Astrocyte (in vitro differentiated cells and primary cell): Measurements from ENCODE around the gene FABP1. TPM values are rescaled to one million over a fixed set of nuclear protein-coding genes. Genes with fewer than 3 reads are reported as not detected.

ENCODE experiments used
- DNase-seq: peaks from one replicate; pipeline ENCODE4 v3.0.0-alpha.2; 2010; ENCODE audit warnings: low read depth
- FAIRE-seq: peaks from 2 replicates; lab custom pipeline; 2011; peaks lifted over from hg19 to GRCh38; lab: Jason Lieb, UNC
- H2AFZ ChIP-seq: 2 replicates; pipeline ENCODE4 v1.6.0; 2012; ENCODE audit warnings: low read depth, low read length, inconsistent platforms
- H3K27ac ChIP-seq: 2 replicates; pipeline ENCODE4 v1.5.1; 2011; ENCODE audit warnings: low read depth, low read length, inconsistent platforms
- H3K27me3 ChIP-seq: 2 replicates; pipeline ENCODE4 v1.6.0; 2011; ENCODE audit warnings: low read length, inconsistent platforms; ENCODE audit not compliant: insufficient read depth
- H3K36me3 ChIP-seq: 2 replicates; pipeline ENCODE4 v1.5.1; 2011; ENCODE audit warnings: low read length, inconsistent platforms; ENCODE audit not compliant: insufficient read depth
- H3K4me1 ChIP-seq: 2 replicates; pipeline ENCODE4 v1.5.1; 2011; ENCODE audit warnings: low read length, inconsistent platforms; ENCODE audit not compliant: insufficient read depth
- H3K4me2 ChIP-seq: 2 replicates; pipeline ENCODE4 v1.6.0; 2012; ENCODE audit warnings: low read length, inconsistent platforms
- H3K4me3 ChIP-seq: 2 replicates; pipeline ENCODE4 v1.5.1; 2011; ENCODE audit warnings: low read depth, mild to moderate bottlenecking, low read length, inconsistent platforms; ENCODE audit not compliant: insufficient read depth
- H3K79me2 ChIP-seq: 2 replicates; pipeline ENCODE4 v1.6.0; 2012; ENCODE audit warnings: mild to moderate bottlenecking, low read length, inconsistent platforms; ENCODE audit not compliant: insufficient read depth
- H3K9ac ChIP-seq: 2 replicates; pipeline ENCODE4 v1.6.0; 2012; ENCODE audit warnings: mild to moderate bottlenecking, low read length, inconsistent platforms
- H3K9me3 ChIP-seq: 2 replicates; pipeline ENCODE4 v1.5.1; 2012; ENCODE audit warnings: low read depth, mild to moderate bottlenecking, low read length, inconsistent platforms; ENCODE audit not compliant: insufficient read depth
- H4K20me1 ChIP-seq: 2 replicates; pipeline ENCODE4 v1.6.0; 2012; ENCODE audit warnings: low read length, inconsistent platforms; ENCODE audit not compliant: insufficient read depth
- H3K27ac Mint-ChIP-seq: one replicate; pipeline ENCODE4 v1.8.0; 2021; ENCODE audit warnings: mild to moderate bottlenecking, mixed read lengths; ENCODE audit not compliant: unreplicated experiment
- H3K27me3 Mint-ChIP-seq: one replicate; pipeline ENCODE4 v1.8.0; 2021; ENCODE audit warnings: low read depth, mixed read lengths; ENCODE audit not compliant: unreplicated experiment
- H3K36me3 Mint-ChIP-seq: one replicate; pipeline ENCODE4 v1.8.0; 2021; ENCODE audit warnings: low read depth, mixed read lengths; ENCODE audit not compliant: unreplicated experiment
- H3K4me1 Mint-ChIP-seq: one replicate; pipeline ENCODE4 v1.8.0; 2021; ENCODE audit warnings: low read depth, mixed read lengths; ENCODE audit not compliant: unreplicated experiment
- H3K4me3 Mint-ChIP-seq: one replicate; pipeline ENCODE4 v1.8.0; 2021; ENCODE audit warnings: mild to moderate bottlenecking, moderate library complexity, mixed read lengths; ENCODE audit not compliant: unreplicated experiment
- H3K9me3 Mint-ChIP-seq: one replicate; pipeline ENCODE4 v1.8.0; 2021; ENCODE audit warnings: mild to moderate bottlenecking, mixed read lengths; ENCODE audit not compliant: unreplicated experiment
- EZH2 ChIP-seq: IDR thresholded peaks from 2 replicates; pipeline ENCODE4 v1.6.1; 2012; ENCODE audit warnings: mild to moderate bottlenecking, low read length, inconsistent platforms; ENCODE audit not compliant: insufficient read depth
- total RNA-seq: library from RNA; stranded (reverse); gene quantifications from 2 replicates; pipeline ENCODE4 v1.2.1, GENCODE V29; 2021
- TF ChIP-seq, protein P1 (sequence below): IDR thresholded peaks from 2 replicates; pipeline ENCODE4 v1.5.1; 2011; ENCODE audit warnings: low read depth, mild to moderate bottlenecking, inconsistent platforms, low read length, moderate library complexity; ENCODE audit not compliant: insufficient read depth

Gene FABP1
- total RNA-seq, 1 donor from 2014 or later = not detected

DNA sequence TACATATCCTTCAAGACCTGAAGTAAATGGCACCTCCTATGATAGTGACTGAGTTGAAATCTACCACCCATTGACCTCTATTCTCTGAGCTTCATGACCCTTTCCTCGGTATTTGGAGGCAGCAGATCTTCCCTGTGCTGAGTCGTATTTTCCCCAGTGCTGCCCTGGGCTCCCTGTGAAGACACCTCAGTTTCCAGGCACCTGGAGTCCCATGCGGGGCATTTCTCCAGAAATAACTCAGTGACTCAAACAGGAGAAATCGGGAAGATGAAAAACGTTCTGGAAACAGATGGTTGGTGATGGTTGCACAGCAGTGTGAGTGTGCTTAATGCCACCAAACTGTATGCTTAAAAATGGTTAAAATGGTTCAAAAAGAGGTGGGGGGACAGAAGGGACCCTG, 42.3 kb downstream of the FABP1 start:
- no peak overlapping the region for H3K4me3 Mint-ChIP-seq
- H3K27ac ChIP-seq = no peak overlapping the region
- H3K4me2 ChIP-seq = no peak overlapping the region
- peaks cover 2% of the 10 kb centered on the region for H3K27me3 ChIP-seq
- FAIRE-seq (no peak), DNase-seq (no peak)
- no peaks in the 10 kb centered on the region for H3K4me1 ChIP-seq
- H3K9me3 ChIP-seq = no peaks in the 10 kb centered on the region
- no peaks in the 10 kb centered on the region for H3K79me2 ChIP-seq
- no peak overlapping the region for H2AFZ ChIP-seq
- peaks cover 3% of the 10 kb centered on the region for H3K4me1 Mint-ChIP-seq
- H3K9me3 Mint-ChIP-seq = no peaks in the 10 kb centered on the region
- H3K36me3 ChIP-seq = no peaks in the 10 kb centered on the region
- peaks cover 4% of the 10 kb centered on the region for H3K27me3 Mint-ChIP-seq
- H3K9ac ChIP-seq = no peak overlapping the region
- TF ChIP-seq, protein P1, sequence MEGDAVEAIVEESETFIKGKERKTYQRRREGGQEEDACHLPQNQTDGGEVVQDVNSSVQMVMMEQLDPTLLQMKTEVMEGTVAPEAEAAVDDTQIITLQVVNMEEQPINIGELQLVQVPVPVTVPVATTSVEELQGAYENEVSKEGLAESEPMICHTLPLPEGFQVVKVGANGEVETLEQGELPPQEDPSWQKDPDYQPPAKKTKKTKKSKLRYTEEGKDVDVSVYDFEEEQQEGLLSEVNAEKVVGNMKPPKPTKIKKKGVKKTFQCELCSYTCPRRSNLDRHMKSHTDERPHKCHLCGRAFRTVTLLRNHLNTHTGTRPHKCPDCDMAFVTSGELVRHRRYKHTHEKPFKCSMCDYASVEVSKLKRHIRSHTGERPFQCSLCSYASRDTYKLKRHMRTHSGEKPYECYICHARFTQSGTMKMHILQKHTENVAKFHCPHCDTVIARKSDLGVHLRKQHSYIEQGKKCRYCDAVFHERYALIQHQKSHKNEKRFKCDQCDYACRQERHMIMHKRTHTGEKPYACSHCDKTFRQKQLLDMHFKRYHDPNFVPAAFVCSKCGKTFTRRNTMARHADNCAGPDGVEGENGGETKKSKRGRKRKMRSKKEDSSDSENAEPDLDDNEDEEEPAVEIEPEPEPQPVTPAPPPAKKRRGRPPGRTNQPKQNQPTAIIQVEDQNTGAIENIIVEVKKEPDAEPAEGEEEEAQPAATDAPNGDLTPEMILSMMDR = no peak
- no peak for TF ChIP-seq EZH2
- H4K20me1 ChIP-seq = no peaks in the 10 kb centered on the region
- H3K27ac Mint-ChIP-seq = no peak overlapping the region
- H3K4me3 ChIP-seq = no peak overlapping the region
- H3K36me3 Mint-ChIP-seq = no peaks in the 10 kb centered on the region

DNA sequence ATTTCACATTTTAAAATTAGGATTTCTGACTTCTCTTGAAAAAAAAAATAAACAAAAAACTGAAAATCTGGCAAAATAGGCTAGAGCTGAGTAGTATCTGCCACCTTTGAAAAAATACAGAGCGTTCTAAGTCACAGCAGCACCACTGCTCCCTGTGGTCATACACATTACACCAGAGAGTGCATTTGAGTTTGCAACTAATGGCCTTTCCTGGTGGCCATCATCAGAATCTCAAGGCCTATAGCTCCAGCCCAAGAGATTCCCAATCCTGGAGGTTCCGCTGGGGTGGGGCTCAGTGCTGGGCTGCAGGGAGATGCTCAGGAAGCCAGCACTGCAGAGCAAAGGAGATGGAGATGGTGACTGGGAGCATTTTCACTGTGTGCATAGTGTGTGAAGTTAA, 42.8 kb downstream of the FABP1 start:
- H3K27me3 Mint-ChIP-seq = peaks cover 4% of the 10 kb centered on the region

DNA sequence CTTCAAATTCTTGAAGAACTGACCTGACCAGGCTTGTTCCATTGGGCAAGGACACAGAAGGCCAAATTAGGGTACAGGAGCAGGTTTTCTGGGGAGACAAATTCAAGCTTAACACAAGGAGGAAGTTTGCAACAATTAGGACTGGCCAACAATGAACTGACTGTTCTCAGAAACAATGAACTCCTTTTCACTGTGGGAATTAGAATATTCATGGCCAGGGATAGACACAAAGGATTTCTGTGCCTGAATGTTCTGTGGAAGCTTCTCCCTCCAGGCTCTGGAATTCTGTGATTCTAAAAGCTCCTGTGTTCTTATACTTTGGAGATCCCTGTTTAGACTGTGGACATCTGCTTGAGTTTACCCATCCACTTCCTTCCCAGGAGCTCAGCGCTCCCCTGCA, 45.1 kb downstream of the FABP1 start:
- TF ChIP-seq EZH2 = no peak
- H3K4me2 ChIP-seq = no peak overlapping the region
- no peaks in the 10 kb centered on the region for H3K9me3 ChIP-seq
- DNase-seq (no peak), FAIRE-seq (no peak)
- H3K27ac ChIP-seq = no peak overlapping the region
- Mint-ChIP-seq H3K36me3 (no peaks in the 10 kb centered on the region), H3K27me3 (peaks cover 4% of the 10 kb centered on the region), H3K9me3 (no peaks in the 10 kb centered on the region), H3K27ac (no peak overlapping the region), H3K4me3 (no peak overlapping the region), H3K4me1 (no peaks in the 10 kb centered on the region)
- no peaks in the 10 kb centered on the region for H3K4me1 ChIP-seq
- no peaks in the 10 kb centered on the region for H3K79me2 ChIP-seq
- H3K27me3 ChIP-seq = peaks cover 2% of the 10 kb centered on the region
- H3K36me3 ChIP-seq = no peaks in the 10 kb centered on the region
- H4K20me1 ChIP-seq = no peaks in the 10 kb centered on the region
- H3K4me3 ChIP-seq = no peak overlapping the region
- no peak overlapping the region for H3K9ac ChIP-seq
- no peak overlapping the region for H2AFZ ChIP-seq

More for the DNA sequence above, 42.8 kb downstream of the FABP1 start:
- Histone ChIP-seq H3K27me3 (peaks cover 2% of the 10 kb centered on the region), H3K79me2 (no peaks in the 10 kb centered on the region), H3K4me1 (no peaks in the 10 kb centered on the region), H3K4me2 (no peak overlapping the region), H3K9me3 (no peaks in the 10 kb centered on the region), H4K20me1 (no peaks in the 10 kb centered on the region), H3K4me3 (no peak overlapping the region), H3K27ac (no peak overlapping the region), H2AFZ (no peak overlapping the region), H3K9ac (no peak overlapping the region), H3K36me3 (no peaks in the 10 kb centered on the region)
- H3K4me3 Mint-ChIP-seq = no peak overlapping the region
- FAIRE-seq (no peak), DNase-seq (no peak)
- TF ChIP-seq, protein P1 = no peak
- no peak for TF ChIP-seq EZH2
- H3K4me1 Mint-ChIP-seq = no peaks in the 10 kb centered on the region
- H3K9me3 Mint-ChIP-seq = no peaks in the 10 kb centered on the region
- no peak overlapping the region for H3K27ac Mint-ChIP-seq
- H3K36me3 Mint-ChIP-seq = no peaks in the 10 kb centered on the region
